ENCODE measurements around the gene NSG1. TPM values are rescaled to one million over a fixed set of nuclear protein-coding genes. Genes with fewer than 3 reads are reported as not detected.

NSG1 gene
- total and polyA plus RNA-seq, 2 of the 13 experiments (the other 11 are each of a cell fraction or from before 2014, with no cell fraction given): not detected

DNA sequence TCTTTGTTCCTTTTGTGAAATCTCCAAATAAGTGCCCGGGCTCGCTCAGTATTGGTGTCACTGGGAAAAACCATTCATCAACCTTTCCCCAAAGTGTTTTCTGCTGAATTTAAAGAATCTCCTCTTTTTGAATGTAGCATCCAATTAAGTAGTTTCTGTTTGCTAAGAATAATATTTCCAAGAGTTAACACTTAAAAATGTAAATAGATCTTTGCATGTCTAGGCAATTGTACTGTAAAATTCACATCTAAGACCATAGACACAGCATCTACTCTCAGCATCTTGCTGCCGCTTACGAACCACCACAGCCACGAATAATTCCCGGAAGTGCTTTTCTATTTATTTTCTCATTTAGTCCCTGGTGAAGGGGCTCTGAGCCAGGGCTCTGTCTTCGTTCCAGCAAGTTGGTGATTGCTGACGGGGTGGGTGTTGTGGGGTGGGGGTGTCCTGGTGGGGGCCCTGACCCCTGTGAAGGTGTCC lies 1.4 kb downstream of the NSG1 start:
- ATAC-seq (no peak), DNase-seq (ENCODE audit: low spot score) (no peak), FAIRE-seq (no peak)
- Histone ChIP-seq H3K9ac (ENCODE audit: insufficient read depth, low read depth, low read length) (no peak overlapping the region), H3K4me1 (ENCODE audit: insufficient read depth, low read length) (no peaks in the 10 kb centered on the region), H3K27ac (ENCODE audit: extremely low read length, insufficient read depth, low read length) (no peak overlapping the region), H2AFZ (ENCODE audit: low read length) (no peak overlapping the region), H3K27me3 (ENCODE audit: control insufficient read depth in 1 of 2, insufficient read depth in 2 of 2, low read length in 2 of 2) (peaks cover 18 to 97% of the 10 kb centered on the region in 2 experiments), H3K36me3 (replicated peaks in 1 of 2; ENCODE audit: control insufficient read depth in 1 of 2, insufficient read depth in 2 of 2, low read length in 2 of 2) (no peaks in the 10 kb centered on the region), H3K9me3 (ENCODE audit: low read length) (no peaks in the 10 kb centered on the region), H4K20me1 (ENCODE audit: insufficient read depth, low read length) (no peaks in the 10 kb centered on the region), H3K4me2 (ENCODE audit: low read depth, low read length) (no peak overlapping the region; the same call in 1 of the 2 replicates), H3K4me3 (replicated peaks in 1 of 3; ENCODE audit: insufficient read depth in 1 of 3, low read depth in 2 of 3, low read length in 3 of 3) (no peak overlapping the region), H3K79me2 (ENCODE audit: insufficient read depth, low read length) (no peaks in the 10 kb centered on the region)
- POLR2A ChIA-PET: no interaction called here
- 11% methylated on average over 8 of the region's 8 CpGs for WGBS (ENCODE audit: low lambda C conversion rate)
- in situ Hi-C loops (cut with HindIII; ENCODE audit: extremely low pct_ligation_motif_present, low pct_unique_long_range_greater_than_20kb) (no loop called here), intact Hi-C loops (cut with micrococcal nuclease; ENCODE audit: unreplicated experiment) (no loop called here)
- CTCF ChIA-PET (ENCODE audit: low intra/inter-chr PET ratio, low total read pairs): no interaction called here
- no TSS peak for BruUV-seq (replicated peaks)
- no peak for TF ChIP-seq CENPT (CRISPR knock-in tag; IDR thresholded peaks at IDR 0.05; ENCODE audit: low read depth)
- TF ChIP-seq SSRP1 (CRISPR knock-in tag; IDR thresholded peaks at IDR 0.05): no peak
- TF ChIP-seq, protein P1, sequence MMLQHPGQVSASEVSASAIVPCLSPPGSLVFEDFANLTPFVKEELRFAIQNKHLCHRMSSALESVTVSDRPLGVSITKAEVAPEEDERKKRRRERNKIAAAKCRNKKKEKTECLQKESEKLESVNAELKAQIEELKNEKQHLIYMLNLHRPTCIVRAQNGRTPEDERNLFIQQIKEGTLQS (CRISPR knock-in tag; IDR thresholded peaks at IDR 0.05): no peak
- TF ChIP-seq, protein P2, sequence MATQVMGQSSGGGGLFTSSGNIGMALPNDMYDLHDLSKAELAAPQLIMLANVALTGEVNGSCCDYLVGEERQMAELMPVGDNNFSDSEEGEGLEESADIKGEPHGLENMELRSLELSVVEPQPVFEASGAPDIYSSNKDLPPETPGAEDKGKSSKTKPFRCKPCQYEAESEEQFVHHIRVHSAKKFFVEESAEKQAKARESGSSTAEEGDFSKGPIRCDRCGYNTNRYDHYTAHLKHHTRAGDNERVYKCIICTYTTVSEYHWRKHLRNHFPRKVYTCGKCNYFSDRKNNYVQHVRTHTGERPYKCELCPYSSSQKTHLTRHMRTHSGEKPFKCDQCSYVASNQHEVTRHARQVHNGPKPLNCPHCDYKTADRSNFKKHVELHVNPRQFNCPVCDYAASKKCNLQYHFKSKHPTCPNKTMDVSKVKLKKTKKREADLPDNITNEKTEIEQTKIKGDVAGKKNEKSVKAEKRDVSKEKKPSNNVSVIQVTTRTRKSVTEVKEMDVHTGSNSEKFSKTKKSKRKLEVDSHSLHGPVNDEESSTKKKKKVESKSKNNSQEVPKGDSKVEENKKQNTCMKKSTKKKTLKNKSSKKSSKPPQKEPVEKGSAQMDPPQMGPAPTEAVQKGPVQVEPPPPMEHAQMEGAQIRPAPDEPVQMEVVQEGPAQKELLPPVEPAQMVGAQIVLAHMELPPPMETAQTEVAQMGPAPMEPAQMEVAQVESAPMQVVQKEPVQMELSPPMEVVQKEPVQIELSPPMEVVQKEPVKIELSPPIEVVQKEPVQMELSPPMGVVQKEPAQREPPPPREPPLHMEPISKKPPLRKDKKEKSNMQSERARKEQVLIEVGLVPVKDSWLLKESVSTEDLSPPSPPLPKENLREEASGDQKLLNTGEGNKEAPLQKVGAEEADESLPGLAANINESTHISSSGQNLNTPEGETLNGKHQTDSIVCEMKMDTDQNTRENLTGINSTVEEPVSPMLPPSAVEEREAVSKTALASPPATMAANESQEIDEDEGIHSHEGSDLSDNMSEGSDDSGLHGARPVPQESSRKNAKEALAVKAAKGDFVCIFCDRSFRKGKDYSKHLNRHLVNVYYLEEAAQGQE (IDR thresholded peaks at IDR 0.05; ENCODE audit: borderline replicate concordance in 1 of 2, low read depth in 1 of 2, low read length in 2 of 2): no peak
- TF ChIP-seq ZNF782 (CRISPR knock-in tag; IDR thresholded peaks at IDR 0.05; ENCODE audit: borderline replicate concordance): no peak
- no peak for TF ChIP-seq ZNF724P (CRISPR knock-in tag; IDR thresholded peaks at IDR 0.05; ENCODE audit: borderline replicate concordance)
- no peak for TF ChIP-seq REL (CRISPR knock-in tag; conservative IDR thresholded peaks at IDR 0.05)
- TF ChIP-seq, protein P3, sequence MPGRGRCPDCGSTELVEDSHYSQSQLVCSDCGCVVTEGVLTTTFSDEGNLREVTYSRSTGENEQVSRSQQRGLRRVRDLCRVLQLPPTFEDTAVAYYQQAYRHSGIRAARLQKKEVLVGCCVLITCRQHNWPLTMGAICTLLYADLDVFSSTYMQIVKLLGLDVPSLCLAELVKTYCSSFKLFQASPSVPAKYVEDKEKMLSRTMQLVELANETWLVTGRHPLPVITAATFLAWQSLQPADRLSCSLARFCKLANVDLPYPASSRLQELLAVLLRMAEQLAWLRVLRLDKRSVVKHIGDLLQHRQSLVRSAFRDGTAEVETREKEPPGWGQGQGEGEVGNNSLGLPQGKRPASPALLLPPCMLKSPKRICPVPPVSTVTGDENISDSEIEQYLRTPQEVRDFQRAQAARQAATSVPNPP (CRISPR knock-in tag; IDR thresholded peaks at IDR 0.05): no peak
- TF ChIP-seq RELA (CRISPR knock-in tag; IDR thresholded peaks at IDR 0.05): no peak
- TF ChIP-seq, protein P4, sequence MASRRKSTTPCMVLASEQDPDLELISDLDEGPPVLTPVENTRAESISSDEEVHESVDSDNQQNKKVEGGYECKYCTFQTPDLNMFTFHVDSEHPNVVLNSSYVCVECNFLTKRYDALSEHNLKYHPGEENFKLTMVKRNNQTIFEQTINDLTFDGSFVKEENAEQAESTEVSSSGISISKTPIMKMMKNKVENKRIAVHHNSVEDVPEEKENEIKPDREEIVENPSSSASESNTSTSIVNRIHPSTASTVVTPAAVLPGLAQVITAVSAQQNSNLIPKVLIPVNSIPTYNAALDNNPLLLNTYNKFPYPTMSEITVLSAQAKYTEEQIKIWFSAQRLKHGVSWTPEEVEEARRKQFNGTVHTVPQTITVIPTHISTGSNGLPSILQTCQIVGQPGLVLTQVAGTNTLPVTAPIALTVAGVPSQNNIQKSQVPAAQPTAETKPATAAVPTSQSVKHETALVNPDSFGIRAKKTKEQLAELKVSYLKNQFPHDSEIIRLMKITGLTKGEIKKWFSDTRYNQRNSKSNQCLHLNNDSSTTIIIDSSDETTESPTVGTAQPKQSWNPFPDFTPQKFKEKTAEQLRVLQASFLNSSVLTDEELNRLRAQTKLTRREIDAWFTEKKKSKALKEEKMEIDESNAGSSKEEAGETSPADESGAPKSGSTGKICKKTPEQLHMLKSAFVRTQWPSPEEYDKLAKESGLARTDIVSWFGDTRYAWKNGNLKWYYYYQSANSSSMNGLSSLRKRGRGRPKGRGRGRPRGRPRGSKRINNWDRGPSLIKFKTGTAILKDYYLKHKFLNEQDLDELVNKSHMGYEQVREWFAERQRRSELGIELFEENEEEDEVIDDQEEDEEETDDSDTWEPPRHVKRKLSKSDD (CRISPR knock-in tag; IDR thresholded peaks at IDR 0.05; ENCODE audit: low read depth): no peak
- TF ChIP-seq ZNF605 (CRISPR knock-in tag; IDR thresholded peaks at IDR 0.05): no peak
- TF ChIP-seq TARDBP (CRISPR knock-in tag; IDR thresholded peaks at IDR 0.05): no peak
- TF ChIP-seq, protein P5, sequence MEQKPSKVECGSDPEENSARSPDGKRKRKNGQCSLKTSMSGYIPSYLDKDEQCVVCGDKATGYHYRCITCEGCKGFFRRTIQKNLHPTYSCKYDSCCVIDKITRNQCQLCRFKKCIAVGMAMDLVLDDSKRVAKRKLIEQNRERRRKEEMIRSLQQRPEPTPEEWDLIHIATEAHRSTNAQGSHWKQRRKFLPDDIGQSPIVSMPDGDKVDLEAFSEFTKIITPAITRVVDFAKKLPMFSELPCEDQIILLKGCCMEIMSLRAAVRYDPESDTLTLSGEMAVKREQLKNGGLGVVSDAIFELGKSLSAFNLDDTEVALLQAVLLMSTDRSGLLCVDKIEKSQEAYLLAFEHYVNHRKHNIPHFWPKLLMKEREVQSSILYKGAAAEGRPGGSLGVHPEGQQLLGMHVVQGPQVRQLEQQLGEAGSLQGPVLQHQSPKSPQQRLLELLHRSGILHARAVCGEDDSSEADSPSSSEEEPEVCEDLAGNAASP (CRISPR knock-in tag; IDR thresholded peaks at IDR 0.05; ENCODE audit: borderline replicate concordance): no peak
- TF ChIP-seq KDM4B (CRISPR knock-in tag; IDR thresholded peaks at IDR 0.05): no peak
- no peak for TF ChIP-seq ZNF563 (CRISPR knock-in tag; IDR thresholded peaks at IDR 0.05)
- TF ChIP-seq SALL1 (CRISPR knock-in tag; IDR thresholded peaks at IDR 0.05): no peak

Measured in HepG2 (cell line).